HG02938 (cell line): ENCODE results near the gene RNF181.
"Not testable (repeated sequence)": the region's sequence is repeated elsewhere in the genome, so short reads cannot be mapped to it uniquely, and the experiment has no call there.

Source experiments
- ATAC-seq: cut with Tn5 transposase; IDR thresholded peaks from one replicate; pipeline ENCODE4 v1.9.1; 2021; ENCODE audit warnings: mild to moderate bottlenecking, moderate library complexity; ENCODE audit not compliant: unreplicated experiment

Gene RNF181

GRCh38 chr2:85594715-85595300 lies 737 bp upstream of the RNF181 start:
- ATAC-seq = no peak

GRCh38 chr2:85596026-85596333 lies 435 bp downstream of the RNF181 start:
- no peak for ATAC-seq

- ATAC-seq = no peak
These were observed 1.1 kb downstream of the RNF181 start for GRCh38 chr2:85596486-85597143.

- ATAC-seq = no peak
These were observed 1.7 kb downstream of the RNF181 start for GRCh38 chr2:85597241-85597640.

GRCh38 chr2:85598594-85599340 lies 3.2 kb downstream of the RNF181 start:
- no peak for ATAC-seq

- no peak for ATAC-seq
These were observed 4.1 kb downstream of the RNF181 start for GRCh38 chr2:85599468-85600234.

GRCh38 chr2:85600235-85600575 lies 4.7 kb downstream of the RNF181 start:
- ATAC-seq = no peak

GRCh38 chr2:85600951-85601770 lies 5.6 kb downstream of the RNF181 start:
- no peak for ATAC-seq

GRCh38 chr2:85601771-85602475 lies 6.4 kb downstream of the RNF181 start:
- peak; percentile 39 for ATAC-seq

GRCh38 chr2:85602476-85603234 lies 7.1 kb downstream of the RNF181 start, which contains the start of gene TMEM150A:
TSS of gene TMEM150A (minus strand) at chr2:85602698. CDS start at chr2:85601948, 750 bp downstream.
- peak; percentile 89 for ATAC-seq

- not testable (repeated sequence) for ATAC-seq
These were observed 8.5 kb downstream of the RNF181 start for GRCh38 chr2:85604133-85604444.

- no peak for ATAC-seq
These were observed 9.2 kb downstream of the RNF181 start for GRCh38 chr2:85604568-85605339.

GRCh38 chr2:85605406-85606115 lies 10.0 kb downstream of the RNF181 start:
- ATAC-seq = no peak

GRCh38 chr2:85606116-85606455 lies 10.5 kb downstream of the RNF181 start:
- no peak for ATAC-seq

- no peak for ATAC-seq
These were observed 12.0 kb downstream of the RNF181 start for GRCh38 chr2:85607268-85608215.

GRCh38 chr2:85611217-85611704 lies 15.7 kb downstream of the RNF181 start:
- ATAC-seq = peak; percentile 9
